PC-9 (cell line): ENCODE measurements around the gene ZFR2. TPM values are rescaled to one million over a fixed set of nuclear protein-coding genes. Genes with fewer than 3 reads are reported as not detected.

Experiments used
- BruUV-seq: library from RNA; stranded (reverse); fragments of 400-500 nt; replicated peaks from 2 replicates; lab custom pipeline; 2021; lab: Mats Ljungman, UMichigan
- CTCF ChIA-PET: fragments of 300-600 bp; sonication (Branson Sonifier 250); formaldehyde crosslinking; loops from one replicate; lab custom pipeline; 2022; ENCODE audit warnings: antibody characterized with exemption; lab: Charles Lee
- POLR2A ChIA-PET: fragments of 300-600 bp; sonication (Branson Sonifier 250); formaldehyde crosslinking; loops from one replicate; lab custom pipeline; 2022; ENCODE audit warnings: antibody characterized with exemption; ENCODE audit not compliant: unreplicated experiment; lab: Charles Lee
- DNase-seq, 2 experiments: peaks; one replicate each; pipeline versions ENCODE4 v3.0.0 to v3.0.0-alpha.2; 2015 to 2022; ENCODE audit warnings: mixed read lengths in 1 of 2
- H2AFZ ChIP-seq: fragments of 200-600 bp; sonication (generic); 2 replicates; pipeline ENCODE4 v1.8.1; 2017; ENCODE audit warnings: antibody characterized with exemption
- H3F3A ChIP-seq: fragments of 200-600 bp; sonication (generic); 2 replicates; pipeline ENCODE4 v1.8.1; 2017; ENCODE audit warnings: antibody characterized with exemption, mild to moderate bottlenecking, low read depth; ENCODE audit not compliant: insufficient read depth
- H3K27ac ChIP-seq: fragments of 200-600 bp; sonication (generic); 2 replicates; pipeline ENCODE4 v1.6.1; 2016; ENCODE audit warnings: mixed run types
- H3K27me3 ChIP-seq: fragments of 200-600 bp; sonication (generic); 2 replicates; pipeline ENCODE4 v1.6.1; 2016; ENCODE audit warnings: low read depth, mixed run types; ENCODE audit not compliant: insufficient read depth
- H3K36me3 ChIP-seq: fragments of 200-600 bp; sonication (generic); 2 replicates; pipeline ENCODE4 v1.6.1; 2016; ENCODE audit warnings: low read depth, mixed run types
- H3K4me1 ChIP-seq: fragments of 200-600 bp; sonication (generic); replicated peaks from 2 replicates; pipeline ENCODE4 v1.6.1; 2016; ENCODE audit warnings: mixed run types; ENCODE audit not compliant: insufficient read depth
- H3K4me2 ChIP-seq: fragments of 200-600 bp; sonication (generic); 2 replicates; pipeline ENCODE4 v1.6.1; 2017; ENCODE audit warnings: mixed run types
- H3K4me3 ChIP-seq: fragments of 200-600 bp; sonication (generic); 2 replicates; pipeline ENCODE4 v1.6.1; 2016; ENCODE audit warnings: mixed run types
- H3K79me2 ChIP-seq: fragments of 200-600 bp; sonication (generic); 2 replicates; pipeline ENCODE4 v1.6.1; 2017; ENCODE audit warnings: low read depth, mixed run types
- H3K9me2 ChIP-seq: fragments of 200-600 bp; sonication (generic); 2 replicates; pipeline ENCODE4 v1.8.1; 2017; ENCODE audit warnings: mild to moderate bottlenecking; ENCODE audit not compliant: insufficient read depth
- H3K9me3 ChIP-seq: fragments of 200-600 bp; sonication (generic); 2 replicates; pipeline ENCODE4 v1.8.1; 2016; ENCODE audit warnings: low read depth; ENCODE audit not compliant: insufficient read depth
- H4K20me1 ChIP-seq: fragments of 200-600 bp; sonication (generic); 2 replicates; pipeline ENCODE4 v1.8.1; 2017; ENCODE audit not compliant: insufficient read depth
- EZH2 ChIP-seq: fragments of 200-600 bp; sonication (generic); IDR thresholded peaks from 2 replicates; pipeline ENCODE4 v1.8.0; 2017; ENCODE audit warnings: antibody characterized with exemption, low read depth
- intact Hi-C: fragments of 100-400 bp; cut with micrococcal nuclease; formaldehyde crosslinking; loops from one replicate; pipeline ENCODE4 v1.10.0; 2022; ENCODE audit not compliant: unreplicated experiment
- total RNA-seq: library from RNA; stranded (reverse); gene quantifications from 2 replicates; pipeline ENCODE4 v1.2.3, GENCODE V29; 2021
- TF ChIP-seq, protein P1 (sequence below): fragments of 200-600 bp; sonication (generic); conservative IDR thresholded peaks from 2 replicates; pipeline ENCODE4 v1.6.1; 2017; ENCODE audit warnings: mixed run types, antibody characterized with exemption, mild to moderate bottlenecking, moderate library complexity

ZFR2 gene
- total RNA-seq, 1 experiment from 2014 or later = not detected

GRCh38 chr19:3863648-3864047 lies 5.2 kb downstream of the ZFR2 start:
- Histone ChIP-seq H3K4me2 (no peak overlapping the region), H3K9me3 (no peaks in the 10 kb centered on the region), H3K4me3 (no peak overlapping the region), H3K9me2 (no peaks in the 10 kb centered on the region), H4K20me1 (no peaks in the 10 kb centered on the region), H3K27ac (no peak overlapping the region), H3F3A (0 out of 2 replicates have a peak, but pooled peaks cover 3% of the 10 kb centered on the region), H3K4me1 (no peaks in the 10 kb centered on the region), H3K36me3 (no peaks in the 10 kb centered on the region), H3K79me2 (no peaks in the 10 kb centered on the region), H3K27me3 (peaks cover 70% of the 10 kb centered on the region), H2AFZ (no peak overlapping the region)
- ChIA-PET POLR2A (no interaction called here), CTCF (no interaction called here)
- TF ChIP-seq, protein P1, sequence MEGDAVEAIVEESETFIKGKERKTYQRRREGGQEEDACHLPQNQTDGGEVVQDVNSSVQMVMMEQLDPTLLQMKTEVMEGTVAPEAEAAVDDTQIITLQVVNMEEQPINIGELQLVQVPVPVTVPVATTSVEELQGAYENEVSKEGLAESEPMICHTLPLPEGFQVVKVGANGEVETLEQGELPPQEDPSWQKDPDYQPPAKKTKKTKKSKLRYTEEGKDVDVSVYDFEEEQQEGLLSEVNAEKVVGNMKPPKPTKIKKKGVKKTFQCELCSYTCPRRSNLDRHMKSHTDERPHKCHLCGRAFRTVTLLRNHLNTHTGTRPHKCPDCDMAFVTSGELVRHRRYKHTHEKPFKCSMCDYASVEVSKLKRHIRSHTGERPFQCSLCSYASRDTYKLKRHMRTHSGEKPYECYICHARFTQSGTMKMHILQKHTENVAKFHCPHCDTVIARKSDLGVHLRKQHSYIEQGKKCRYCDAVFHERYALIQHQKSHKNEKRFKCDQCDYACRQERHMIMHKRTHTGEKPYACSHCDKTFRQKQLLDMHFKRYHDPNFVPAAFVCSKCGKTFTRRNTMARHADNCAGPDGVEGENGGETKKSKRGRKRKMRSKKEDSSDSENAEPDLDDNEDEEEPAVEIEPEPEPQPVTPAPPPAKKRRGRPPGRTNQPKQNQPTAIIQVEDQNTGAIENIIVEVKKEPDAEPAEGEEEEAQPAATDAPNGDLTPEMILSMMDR = no peak
- no peak for TF ChIP-seq EZH2
- DNase-seq = no peak
- no TSS peak for BruUV-seq
- intact Hi-C loops = no loop called here

DNA sequence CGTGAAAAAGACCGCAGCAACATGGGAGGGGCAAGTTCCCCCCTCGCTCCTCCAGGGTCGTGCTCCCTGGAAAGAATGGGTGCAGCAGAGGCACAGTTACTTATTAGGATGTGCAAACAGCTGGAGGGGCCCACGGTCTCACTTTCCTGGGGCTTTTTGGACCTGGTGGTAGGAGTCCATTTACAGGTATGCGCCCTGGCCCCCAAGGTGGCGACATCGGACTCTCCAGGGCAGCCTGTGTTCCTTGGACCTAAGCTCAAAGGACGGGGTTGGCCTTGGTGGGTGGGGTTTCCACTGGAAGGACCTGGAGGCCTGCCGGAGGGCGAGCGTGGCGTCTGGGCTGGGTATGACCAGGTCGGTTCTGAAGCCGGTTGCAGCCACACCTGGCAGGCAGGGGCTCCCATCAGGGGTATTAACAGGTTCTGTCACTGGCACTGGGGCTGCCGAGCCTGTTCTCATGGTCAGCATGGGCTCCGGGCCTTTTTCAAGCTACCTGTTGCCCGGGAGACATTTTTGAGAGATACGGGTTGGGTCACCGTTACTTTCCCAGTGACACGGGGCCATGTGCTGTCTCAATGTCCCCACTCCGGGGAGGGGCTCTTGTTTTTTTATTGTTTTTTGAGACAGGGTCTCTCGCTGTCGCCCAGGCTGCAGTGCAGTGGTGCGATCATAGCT lies 5.9 kb downstream of the ZFR2 start:
- intact Hi-C loops = no loop called here
- no peaks in the 10 kb centered on the region for H3K36me3 ChIP-seq
- no peak overlapping the region for H3K27ac ChIP-seq
- ChIA-PET CTCF (no interaction called here), POLR2A (no interaction called here)
- peaks cover 67% of the 10 kb centered on the region for H3K27me3 ChIP-seq
- no peaks in the 10 kb centered on the region for H3K4me1 ChIP-seq
- TF ChIP-seq EZH2 = no peak
- TF ChIP-seq, protein P1 = no peak
- no peak for DNase-seq
- no peaks in the 10 kb centered on the region for H3K9me2 ChIP-seq
- no TSS peak for BruUV-seq
- H3K4me3 ChIP-seq = no peak overlapping the region
- H3K79me2 ChIP-seq = no peaks in the 10 kb centered on the region
- no peaks in the 10 kb centered on the region for H4K20me1 ChIP-seq
- 0 out of 2 replicates have a peak, but pooled peaks cover 3% of the 10 kb centered on the region for H3F3A ChIP-seq
- H2AFZ ChIP-seq = no peak overlapping the region
- H3K4me2 ChIP-seq = no peak overlapping the region
- H3K9me3 ChIP-seq = no peaks in the 10 kb centered on the region

DNA sequence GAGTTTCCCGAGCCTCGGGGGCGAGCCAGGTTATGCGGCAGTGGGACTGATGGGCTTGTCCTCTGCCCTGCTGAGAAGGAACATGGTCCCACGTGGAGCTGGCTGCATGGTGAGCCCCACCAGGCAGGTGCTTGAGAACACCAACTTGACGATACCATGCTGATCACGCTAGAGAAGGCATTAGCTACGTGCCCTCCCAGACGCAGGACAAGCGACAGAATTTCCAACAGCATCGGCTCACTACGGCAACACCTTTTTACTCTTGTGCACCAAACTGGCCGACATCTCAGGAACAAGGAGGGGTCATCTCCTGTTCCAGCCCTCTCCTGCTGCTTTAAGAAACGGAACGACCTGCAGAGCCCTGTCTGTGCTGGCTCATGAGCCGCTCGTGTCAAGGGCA lies 8.3 kb downstream of the ZFR2 start:
- H3K9me2 ChIP-seq = no peaks in the 10 kb centered on the region
- no peak overlapping the region for H3K4me3 ChIP-seq
- H3F3A ChIP-seq = no peaks in the 10 kb centered on the region
- ChIA-PET CTCF (no interaction called here), POLR2A (no interaction called here)
- intact Hi-C loops = no loop called here
- peaks cover 43% of the 10 kb centered on the region for H3K27me3 ChIP-seq
- no peaks in the 10 kb centered on the region for H3K79me2 ChIP-seq
- H3K4me1 ChIP-seq = no peaks in the 10 kb centered on the region
- H3K27ac ChIP-seq = no peak overlapping the region
- DNase-seq = no peak
- no peak overlapping the region for H3K4me2 ChIP-seq
- H3K36me3 ChIP-seq = no peaks in the 10 kb centered on the region
- TF ChIP-seq, protein P1 = no peak
- TF ChIP-seq EZH2 = no peak
- H2AFZ ChIP-seq = no peak overlapping the region
- H4K20me1 ChIP-seq = no peaks in the 10 kb centered on the region
- H3K9me3 ChIP-seq = no peaks in the 10 kb centered on the region
- BruUV-seq = no TSS peak
